ENCODE measurements around the gene SALL2. TPM values are rescaled to one million over a fixed set of nuclear protein-coding genes. Genes with fewer than 3 reads are reported as not detected.

The SALL2 gene
- 22.7 and 28.1 TPM in 2 replicates for total RNA-seq
- long read RNA-seq, partial matches to known transcripts, result 2 of 11 reads
- long read RNA-seq, other reads (novel, unspliced or antisense), result 9 of 11 reads

DNA sequence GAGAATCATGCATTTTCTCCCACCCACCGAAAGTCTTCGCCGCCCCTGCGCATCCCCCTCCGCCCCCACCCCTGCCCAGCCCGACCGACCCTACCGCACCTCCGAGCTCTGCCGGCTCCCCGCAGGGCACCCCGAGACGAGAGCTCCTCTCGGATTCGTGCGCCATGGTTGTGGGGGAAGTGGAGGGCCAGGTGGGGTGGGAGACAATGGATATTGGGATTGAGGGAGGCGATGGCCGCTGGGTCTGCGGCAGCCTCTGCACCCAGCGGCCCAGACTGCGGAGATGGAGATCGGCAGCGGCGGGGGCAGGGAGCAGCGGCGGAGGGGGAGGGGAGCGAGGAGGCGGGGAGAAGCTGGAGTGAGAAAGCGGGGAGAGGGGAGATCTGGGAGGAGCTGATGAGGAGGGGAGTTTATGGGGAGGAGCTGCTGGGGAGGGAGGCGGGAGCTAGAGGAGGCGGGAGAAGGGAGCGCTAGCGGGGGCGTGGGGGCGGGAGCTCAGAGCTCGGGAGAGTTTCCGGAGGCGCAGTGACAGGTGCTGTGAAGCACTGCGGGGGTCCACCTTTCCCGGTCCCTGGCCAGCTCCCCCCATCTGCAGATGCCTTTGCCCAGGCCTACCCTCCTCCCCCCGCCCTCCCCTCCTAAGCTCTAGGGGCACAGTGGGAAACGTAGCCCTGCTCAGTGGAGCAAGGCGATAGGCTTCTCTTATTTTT, at the start of gene SALL2:
Gene SALL2 (minus strand): TSS at position 385 of the 710 bp plus-strand sequence. CDS start 219 bp downstream, at position 166.
- Mint-ChIP-seq H3K4me3 (ENCODE audit: unreplicated experiment) (peak within 1 kb of the TSS; percentile 86), H3K27ac (ENCODE audit: unreplicated experiment) (peak within 1 kb of the TSS; percentile 50), H3K27me3 (ENCODE audit: unreplicated experiment) (peaks cover 18% of the 10 kb centered on the region), H3K9me3 (ENCODE audit: unreplicated experiment) (no peaks in the 10 kb centered on the region), H3K36me3 (ENCODE audit: unreplicated experiment) (peaks cover 16% of the 10 kb centered on the region), H3K4me1 (ENCODE audit: unreplicated experiment) (peaks cover 12% of the 10 kb centered on the region)
- TF ChIP-seq, protein P1, sequence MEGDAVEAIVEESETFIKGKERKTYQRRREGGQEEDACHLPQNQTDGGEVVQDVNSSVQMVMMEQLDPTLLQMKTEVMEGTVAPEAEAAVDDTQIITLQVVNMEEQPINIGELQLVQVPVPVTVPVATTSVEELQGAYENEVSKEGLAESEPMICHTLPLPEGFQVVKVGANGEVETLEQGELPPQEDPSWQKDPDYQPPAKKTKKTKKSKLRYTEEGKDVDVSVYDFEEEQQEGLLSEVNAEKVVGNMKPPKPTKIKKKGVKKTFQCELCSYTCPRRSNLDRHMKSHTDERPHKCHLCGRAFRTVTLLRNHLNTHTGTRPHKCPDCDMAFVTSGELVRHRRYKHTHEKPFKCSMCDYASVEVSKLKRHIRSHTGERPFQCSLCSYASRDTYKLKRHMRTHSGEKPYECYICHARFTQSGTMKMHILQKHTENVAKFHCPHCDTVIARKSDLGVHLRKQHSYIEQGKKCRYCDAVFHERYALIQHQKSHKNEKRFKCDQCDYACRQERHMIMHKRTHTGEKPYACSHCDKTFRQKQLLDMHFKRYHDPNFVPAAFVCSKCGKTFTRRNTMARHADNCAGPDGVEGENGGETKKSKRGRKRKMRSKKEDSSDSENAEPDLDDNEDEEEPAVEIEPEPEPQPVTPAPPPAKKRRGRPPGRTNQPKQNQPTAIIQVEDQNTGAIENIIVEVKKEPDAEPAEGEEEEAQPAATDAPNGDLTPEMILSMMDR (IDR thresholded peaks at IDR 0.05), result no peak
- DNase-seq (ENCODE audit: extremely low spot score, unreplicated experiment), result no peak

DNA sequence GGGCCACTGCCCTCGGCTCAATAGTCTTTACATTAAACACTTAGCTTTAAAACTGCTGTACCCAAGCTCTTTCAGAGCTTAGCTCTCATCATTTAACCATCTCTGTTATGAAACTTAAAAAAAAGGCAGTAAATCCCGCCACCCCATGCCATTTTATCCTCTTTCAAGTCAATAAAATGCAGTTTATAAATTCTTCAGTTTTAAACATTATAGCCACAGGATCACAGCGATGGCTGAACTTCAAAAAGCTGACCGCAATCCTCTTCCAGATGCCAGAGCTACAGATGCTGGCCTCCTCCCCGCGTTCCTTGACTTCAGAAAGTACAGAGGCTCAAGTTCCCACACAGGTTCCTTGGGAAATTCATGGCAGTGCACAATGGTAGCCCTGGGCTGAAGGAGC, 49.5 kb upstream of the SALL2 start:
- no peaks in the 10 kb centered on the region for H3K36me3 Mint-ChIP-seq (ENCODE audit: unreplicated experiment)
- TF ChIP-seq, protein P1 (IDR thresholded peaks at IDR 0.05), result no peak

DNA sequence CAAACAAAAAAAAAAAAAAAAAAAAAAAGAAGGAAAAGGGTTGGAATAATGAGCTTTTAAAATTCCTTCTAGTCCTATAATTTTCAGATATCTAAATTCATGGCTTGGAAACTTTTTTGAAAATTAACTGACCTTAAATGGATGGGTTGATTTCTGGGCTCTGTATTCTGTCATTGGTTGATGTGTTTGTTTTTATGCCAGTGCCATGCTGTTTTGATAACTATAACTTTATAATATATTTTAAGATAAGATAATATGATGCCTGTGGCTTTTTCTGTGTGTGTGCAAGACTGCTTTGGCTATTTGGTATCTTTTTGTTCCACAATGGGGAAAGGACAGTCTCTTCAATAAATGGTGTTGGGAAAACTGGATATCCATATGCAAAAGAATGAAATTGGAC, 46.5 kb upstream of the SALL2 start:
- no peak for DNase-seq (ENCODE audit: extremely low spot score, unreplicated experiment)
- H3K36me3 Mint-ChIP-seq (ENCODE audit: unreplicated experiment), result no peaks in the 10 kb centered on the region
- no peaks in the 10 kb centered on the region for H3K9me3 Mint-ChIP-seq (ENCODE audit: unreplicated experiment)
- TF ChIP-seq, protein P1 (IDR thresholded peaks at IDR 0.05), result no peak
- H3K4me3 Mint-ChIP-seq (ENCODE audit: unreplicated experiment), result no peak overlapping the region
- no peak overlapping the region for H3K27ac Mint-ChIP-seq (ENCODE audit: unreplicated experiment)
- H3K27me3 Mint-ChIP-seq (ENCODE audit: unreplicated experiment), result peaks cover 36% of the 10 kb centered on the region
- H3K4me1 Mint-ChIP-seq (ENCODE audit: unreplicated experiment), result no peaks in the 10 kb centered on the region

More for the DNA sequence above, 49.5 kb upstream of the SALL2 start:
- no peaks in the 10 kb centered on the region for H3K4me1 Mint-ChIP-seq (ENCODE audit: unreplicated experiment)
- no peak overlapping the region for H3K27ac Mint-ChIP-seq (ENCODE audit: unreplicated experiment)
- H3K27me3 Mint-ChIP-seq (ENCODE audit: unreplicated experiment), result peaks cover 38% of the 10 kb centered on the region
- H3K4me3 Mint-ChIP-seq (ENCODE audit: unreplicated experiment), result no peak overlapping the region
- H3K9me3 Mint-ChIP-seq (ENCODE audit: unreplicated experiment), result no peaks in the 10 kb centered on the region
- DNase-seq (ENCODE audit: extremely low spot score, unreplicated experiment), result no peak

DNA sequence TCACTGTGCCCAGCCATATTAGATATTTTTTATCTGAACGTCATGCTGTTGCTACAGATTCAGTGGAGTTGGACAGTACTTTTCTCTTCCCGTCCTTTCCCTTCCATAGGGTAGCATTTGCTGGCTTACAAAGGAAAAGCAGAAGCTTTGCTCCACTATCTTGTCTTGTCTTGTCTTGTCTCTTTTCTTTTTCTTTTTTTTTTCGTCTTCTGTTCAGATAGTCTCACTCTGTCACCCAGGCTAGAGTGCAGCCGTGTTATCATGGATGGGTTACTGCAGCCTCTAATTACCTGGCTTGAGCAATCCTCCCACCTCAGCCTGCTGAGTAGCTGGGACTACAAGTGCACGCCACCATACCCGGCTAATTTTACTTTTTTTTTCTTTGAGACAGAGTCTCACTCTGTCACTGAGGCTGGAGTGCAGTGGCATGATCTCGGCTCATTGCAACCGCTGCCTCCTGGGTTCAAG, 32.6 kb upstream of the SALL2 start:
- TF ChIP-seq, protein P1 (IDR thresholded peaks at IDR 0.05), result no peak
- Mint-ChIP-seq H3K27ac (ENCODE audit: unreplicated experiment) (peak overlapping the region; percentile 70), H3K9me3 (ENCODE audit: unreplicated experiment) (no peaks in the 10 kb centered on the region), H3K4me3 (ENCODE audit: unreplicated experiment) (peak overlapping the region; percentile 24), H3K27me3 (ENCODE audit: unreplicated experiment) (peaks cover 2% of the 10 kb centered on the region), H3K4me1 (ENCODE audit: unreplicated experiment) (peaks cover 19% of the 10 kb centered on the region), H3K36me3 (ENCODE audit: unreplicated experiment) (no peaks in the 10 kb centered on the region)
- DNase-seq (ENCODE audit: extremely low spot score, unreplicated experiment), result no peak

DNA sequence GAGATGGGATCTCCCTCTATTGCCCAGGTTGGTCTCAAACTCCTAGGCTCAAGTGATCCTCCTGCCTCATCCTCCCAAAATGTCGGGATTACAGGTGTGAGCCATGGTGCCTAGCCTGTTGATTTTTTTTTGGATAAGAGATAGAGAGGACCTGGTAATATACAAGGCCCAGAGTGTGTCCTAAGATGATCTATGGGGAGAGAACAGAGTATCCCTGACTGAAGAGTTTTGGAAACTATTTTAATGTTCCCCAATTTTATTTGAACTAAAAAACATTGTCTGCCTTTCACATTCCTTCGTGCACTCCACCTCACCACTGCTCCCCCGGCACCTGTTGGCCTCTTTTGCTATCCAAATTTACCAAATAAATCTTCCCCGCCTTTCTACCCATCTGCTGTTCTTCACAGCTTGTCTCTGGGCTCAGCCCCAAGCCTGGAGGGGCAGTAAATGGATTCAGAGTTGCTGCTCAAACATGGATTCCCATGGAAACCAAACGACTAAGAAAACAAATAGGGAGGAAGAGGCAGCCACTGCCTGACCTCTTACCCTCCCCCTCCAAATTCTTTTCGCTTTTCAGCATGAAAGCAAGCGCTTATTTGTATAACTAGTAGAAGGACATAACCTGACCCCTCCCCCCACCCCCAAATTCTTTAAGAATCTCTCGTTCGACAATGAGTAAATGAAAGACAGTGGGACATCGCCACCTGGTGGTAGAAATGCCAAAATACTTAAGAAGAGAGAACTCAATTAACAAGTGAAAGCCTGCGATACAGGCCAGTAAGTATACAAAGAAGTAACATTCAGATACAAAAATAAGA, 31.1 kb upstream of the SALL2 start:
- Mint-ChIP-seq H3K27me3 (ENCODE audit: unreplicated experiment) (no peaks in the 10 kb centered on the region), H3K36me3 (ENCODE audit: unreplicated experiment) (no peaks in the 10 kb centered on the region), H3K27ac (ENCODE audit: unreplicated experiment) (peak overlapping the region; percentile 87), H3K9me3 (ENCODE audit: unreplicated experiment) (no peaks in the 10 kb centered on the region), H3K4me3 (ENCODE audit: unreplicated experiment) (peak overlapping the region; percentile 56), H3K4me1 (ENCODE audit: unreplicated experiment) (peaks cover 19% of the 10 kb centered on the region)
- TF ChIP-seq, protein P1 (IDR thresholded peaks at IDR 0.05), result peak; percentile 78
- peak; percentile 86 for DNase-seq (ENCODE audit: extremely low spot score, unreplicated experiment)
